HEK293 (cell line): ENCODE data around the gene ZNF365.

ENCODE experiments used
- CTCF ChIA-PET: fragments of 350-600 bp; formaldehyde crosslinking; extraction: SDS; loops from one replicate; lab custom pipeline; 2021; ENCODE audit warnings: antibody characterized with exemption; lab: Yijun Ruan, JAX
- POLR2A ChIA-PET: fragments of 300-600 bp; formaldehyde crosslinking; extraction: SDS; loops from one replicate; lab custom pipeline; 2020; ENCODE audit warnings: antibody characterized with exemption, inconsistent platforms; lab: Yijun Ruan, JAX
- H3K27ac ChIP-seq: fragments of 200-500 bp; sonication (Bioruptor generic); 2 replicates; pipeline ENCODE4 v1.5.1; 2014; ENCODE audit warnings: low read depth, low read length, control low read depth, inconsistent platforms; ENCODE audit errors: extremely low read depth
- H3K36me3 ChIP-seq, 2 experiments: fragments of 200-500 bp in 1 of 2; sonication (Bioruptor generic) in 1 of 2; 1 replicate in 1 of 2; 2 replicates in 1 of 2; pipeline ENCODE4 v1.5.1; 2014 to 2017; ENCODE audit warnings: inconsistent platforms in 2 of 2, low read length in 2 of 2; ENCODE audit not compliant: control insufficient read depth in 2 of 2, insufficient read depth in 1 of 2
- H3K4me1 ChIP-seq: fragments of 200-500 bp; sonication (Bioruptor generic); 2 replicates; pipeline ENCODE4 v1.5.1; 2014; ENCODE audit warnings: mild to moderate bottlenecking, low read length, inconsistent platforms; ENCODE audit not compliant: control insufficient read depth, insufficient read depth
- H3K4me3 ChIP-seq: 2 replicates; pipeline ENCODE4 v1.5.1; 2011; ENCODE audit warnings: low read depth, mild to moderate bottlenecking, control low read depth, low read length, moderate library complexity
- H3K9me3 ChIP-seq: fragments of 200-500 bp; sonication (Bioruptor generic); 2 replicates; pipeline ENCODE4 v1.5.1; 2014; ENCODE audit warnings: low read depth, low read length, inconsistent platforms; ENCODE audit not compliant: control insufficient read depth, insufficient read depth
- KLF1 ChIP-seq: fragments of 450-650 bp; formaldehyde crosslinking; IDR thresholded peaks from 2 replicates; pipeline ENCODE4 v1.5.1; 2016; ENCODE audit warnings: missing biosample characterization, missing genetic modification characterization
- KLF8 ChIP-seq: fragments of 450-650 bp; formaldehyde crosslinking; IDR thresholded peaks from 2 replicates; pipeline ENCODE4 v1.5.1; 2016; ENCODE audit warnings: missing biosample characterization, missing genetic modification characterization
- OVOL3 ChIP-seq: fragments of 450-650 bp; formaldehyde crosslinking; IDR thresholded peaks from 2 replicates; pipeline ENCODE4 v1.5.1; 2016; ENCODE audit warnings: missing biosample characterization, missing genetic modification characterization
- SP7 ChIP-seq: fragments of 450-650 bp; formaldehyde crosslinking; IDR thresholded peaks from 2 replicates; pipeline ENCODE4 v1.5.1; 2016; ENCODE audit warnings: missing biosample characterization, missing genetic modification characterization
- ZNF157 ChIP-seq: fragments of 450-650 bp; formaldehyde crosslinking; IDR thresholded peaks from 2 replicates; pipeline ENCODE4 v1.5.1; 2016; ENCODE audit warnings: missing biosample characterization, missing genetic modification characterization
- ZNF184 ChIP-seq: fragments of 450-650 bp; IDR thresholded peaks from 2 replicates; pipeline ENCODE4 v1.5.1; 2018; ENCODE audit warnings: missing biosample characterization, mild to moderate bottlenecking, missing genetic modification characterization
- ZNF211 ChIP-seq: fragments of 450-650 bp; formaldehyde crosslinking; IDR thresholded peaks from 2 replicates; pipeline ENCODE4 v1.5.1; 2016; ENCODE audit warnings: low read depth, missing biosample characterization, missing genetic modification characterization
- ZNF221 ChIP-seq: fragments of 450-650 bp; formaldehyde crosslinking; IDR thresholded peaks from 2 replicates; pipeline ENCODE4 v1.5.1; 2017; ENCODE audit warnings: missing biosample characterization, missing genetic modification characterization, borderline replicate concordance
- ZNF394 ChIP-seq: fragments of 450-650 bp; formaldehyde crosslinking; IDR thresholded peaks from 2 replicates; pipeline ENCODE4 v1.5.1; 2016; ENCODE audit warnings: missing biosample characterization, missing genetic modification characterization, mild to moderate bottlenecking, moderate library complexity, borderline replicate concordance
- ZNF513 ChIP-seq: fragments of 450-650 bp; IDR thresholded peaks from 2 replicates; pipeline ENCODE4 v1.5.1; 2018; ENCODE audit warnings: missing biosample characterization, missing genetic modification characterization
- ZNF558 ChIP-seq: fragments of 450-650 bp; formaldehyde crosslinking; IDR thresholded peaks from 2 replicates; pipeline ENCODE4 v1.5.1; 2016; ENCODE audit warnings: missing biosample characterization, missing genetic modification characterization
- ZNF843 ChIP-seq: fragments of 450-650 bp; formaldehyde crosslinking; IDR thresholded peaks from 2 replicates; pipeline ENCODE4 v1.5.1; 2016; ENCODE audit warnings: missing biosample characterization, missing genetic modification characterization
- TF ChIP-seq, protein P1 (sequence below): fragments of 450-650 bp; formaldehyde crosslinking; IDR thresholded peaks from 2 replicates; pipeline ENCODE4 v1.5.1; 2016; ENCODE audit warnings: missing biosample characterization, missing genetic modification characterization
- TF ChIP-seq, protein P2 (sequence below): sonication (generic); formaldehyde crosslinking; IDR thresholded peaks from 2 replicates; pipeline ENCODE4 v1.8.1; 2022; ENCODE audit warnings: mild to moderate bottlenecking, moderate library complexity, missing genetic modification reagents
- TF ChIP-seq, protein P3 (sequence below): fragments of 450-650 bp; formaldehyde crosslinking; IDR thresholded peaks from 2 replicates; pipeline ENCODE4 v1.5.1; 2016; ENCODE audit warnings: missing biosample characterization, missing genetic modification characterization

The ZNF365 gene

DNA sequence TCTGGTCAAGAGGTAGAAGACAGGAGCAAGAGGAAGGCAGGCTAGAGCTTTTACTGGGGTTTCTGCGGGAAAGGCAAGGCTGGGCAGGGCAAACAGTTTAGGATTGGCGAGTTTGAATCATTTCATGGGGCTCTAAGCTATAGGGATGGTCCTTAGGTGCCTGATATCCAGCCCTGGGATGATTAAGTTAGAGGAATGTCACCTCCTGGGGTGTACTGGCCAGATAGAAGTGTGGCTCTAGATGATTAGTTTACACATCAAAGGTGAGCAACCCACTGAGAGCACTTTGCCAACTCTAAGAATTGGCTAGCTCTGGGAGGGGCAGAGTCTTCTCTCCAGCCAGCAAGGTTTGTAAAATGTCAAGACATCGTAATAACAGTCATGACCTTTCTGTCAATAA is 52.4 kb downstream of the ZNF365 start:
- Histone ChIP-seq H3K27ac (no peak overlapping the region), H3K4me3 (no peak overlapping the region), H3K4me1 (no peaks in the 10 kb centered on the region), H3K9me3 (no peaks in the 10 kb centered on the region), H3K36me3 (no peaks in the 10 kb centered on the region)
- TF ChIP-seq ZNF211 (tag by site-specific recombination) (no peak), ZNF157 (tag by site-specific recombination) (no peak), ZNF394 (tag by site-specific recombination) (no peak), ZNF221 (tag by site-specific recombination) (no peak), KLF1 (tag by site-specific recombination) (no peak), ZNF513 (tag by site-specific recombination) (no peak), OVOL3 (tag by site-specific recombination) (no peak), ZNF558 (tag by site-specific recombination) (no peak)
- CTCF ChIA-PET: interaction anchor here (1.1 to 1.6 kb wide), 3 partner anchors 11 to 162 kb away, joined by 5 to 10 read pairs (median 6); no protein-coding TSS in a partner anchor
- POLR2A ChIA-PET: no interaction called here

DNA sequence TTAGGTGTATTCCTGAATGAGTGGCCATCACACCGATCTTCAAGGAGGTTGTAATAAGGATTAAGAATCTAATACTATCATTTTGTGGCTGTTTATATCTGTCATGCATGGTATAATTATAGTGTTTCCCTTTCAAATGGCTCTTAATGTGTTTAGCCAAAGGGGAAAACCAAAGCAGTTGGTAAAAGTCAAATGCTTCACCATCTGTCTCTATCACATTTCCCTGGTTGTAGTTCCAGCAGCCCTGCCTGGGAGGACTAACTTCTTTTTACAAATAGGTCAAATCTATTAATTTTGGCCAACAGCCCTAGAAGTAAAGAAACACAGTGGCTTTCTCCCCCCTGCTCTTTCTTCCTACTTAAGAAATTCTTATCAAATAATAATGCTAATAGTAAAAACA is 56.7 kb downstream of the ZNF365 start:
- Histone ChIP-seq H3K36me3 (no peaks in the 10 kb centered on the region), H3K4me1 (no peaks in the 10 kb centered on the region), H3K4me3 (no peak overlapping the region), H3K9me3 (no peaks in the 10 kb centered on the region), H3K27ac (no peak overlapping the region)
- TF ChIP-seq KLF8 (tag by site-specific recombination) (no peak), OVOL3 (tag by site-specific recombination) (no peak), ZNF843 (no peak), SP7 (0 out of 2 replicates have a peak, but pooled peaks have one; percentile 59)
- TF ChIP-seq, protein P1, sequence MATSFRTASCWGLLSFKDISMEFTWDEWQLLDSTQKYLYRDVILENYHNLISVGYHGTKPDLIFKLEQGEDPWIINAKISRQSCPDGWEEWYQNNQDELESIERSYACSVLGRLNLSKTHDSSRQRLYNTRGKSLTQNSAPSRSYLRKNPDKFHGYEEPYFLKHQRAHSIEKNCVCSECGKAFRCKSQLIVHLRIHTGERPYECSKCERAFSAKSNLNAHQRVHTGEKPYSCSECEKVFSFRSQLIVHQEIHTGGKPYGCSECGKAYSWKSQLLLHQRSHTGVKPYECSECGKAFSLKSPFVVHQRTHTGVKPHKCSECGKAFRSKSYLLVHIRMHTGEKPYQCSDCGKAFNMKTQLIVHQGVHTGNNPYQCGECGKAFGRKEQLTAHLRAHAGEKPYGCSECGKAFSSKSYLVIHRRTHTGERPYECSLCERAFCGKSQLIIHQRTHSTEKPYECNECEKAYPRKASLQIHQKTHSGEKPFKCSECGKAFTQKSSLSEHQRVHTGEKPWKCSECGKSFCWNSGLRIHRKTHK (tag by site-specific recombination): no peak
- CTCF ChIA-PET: no interaction called here
- POLR2A ChIA-PET: no interaction called here

DNA sequence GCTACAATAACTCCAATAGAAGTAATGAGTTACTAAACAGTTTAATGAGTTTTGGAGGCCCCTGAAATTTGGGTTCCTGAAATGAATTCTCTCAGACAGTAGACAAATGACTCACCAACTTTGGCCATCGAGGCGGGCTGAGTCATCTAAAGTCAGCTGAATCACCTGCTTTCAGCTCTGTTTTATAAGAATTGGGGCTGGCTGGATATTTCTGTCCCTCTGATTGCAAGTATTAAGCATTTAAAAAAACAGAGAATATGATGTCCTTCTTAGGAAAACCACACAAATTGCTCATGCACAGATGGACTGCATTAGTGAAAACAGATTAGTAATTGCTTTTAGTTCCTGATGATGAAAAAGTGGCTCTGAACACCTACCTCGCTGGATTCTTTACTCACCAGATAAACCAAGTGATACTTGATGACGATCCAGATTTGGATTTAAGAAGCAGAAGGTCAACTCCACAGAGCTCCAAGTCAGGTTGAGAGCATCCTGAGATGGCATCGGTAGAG is 59.1 kb downstream of the ZNF365 start:
- CTCF ChIA-PET: interaction anchor here (1.0 to 1.2 kb wide), 2 partner anchors 18 to 189 kb away, joined by 3 read pairs; no protein-coding TSS in a partner anchor
- Histone ChIP-seq H3K36me3 (no peaks in the 10 kb centered on the region), H3K4me3 (no peak overlapping the region), H3K9me3 (no peaks in the 10 kb centered on the region), H3K27ac (no peak overlapping the region), H3K4me1 (no peaks in the 10 kb centered on the region)
- POLR2A ChIA-PET: no interaction called here
- TF ChIP-seq, protein P2, sequence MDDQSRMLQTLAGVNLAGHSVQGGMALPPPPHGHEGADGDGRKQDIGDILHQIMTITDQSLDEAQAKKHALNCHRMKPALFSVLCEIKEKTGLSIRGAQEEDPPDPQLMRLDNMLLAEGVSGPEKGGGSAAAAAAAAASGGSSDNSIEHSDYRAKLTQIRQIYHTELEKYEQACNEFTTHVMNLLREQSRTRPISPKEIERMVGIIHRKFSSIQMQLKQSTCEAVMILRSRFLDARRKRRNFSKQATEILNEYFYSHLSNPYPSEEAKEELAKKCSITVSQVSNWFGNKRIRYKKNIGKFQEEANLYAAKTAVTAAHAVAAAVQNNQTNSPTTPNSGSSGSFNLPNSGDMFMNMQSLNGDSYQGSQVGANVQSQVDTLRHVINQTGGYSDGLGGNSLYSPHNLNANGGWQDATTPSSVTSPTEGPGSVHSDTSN: no peak
- TF ChIP-seq SP7 (0 out of 2 replicates have a peak, but pooled peaks have one; percentile 30), ZNF184 (peak; percentile 71; the same call in 1 of the 2 replicates)
- TF ChIP-seq, protein P3, sequence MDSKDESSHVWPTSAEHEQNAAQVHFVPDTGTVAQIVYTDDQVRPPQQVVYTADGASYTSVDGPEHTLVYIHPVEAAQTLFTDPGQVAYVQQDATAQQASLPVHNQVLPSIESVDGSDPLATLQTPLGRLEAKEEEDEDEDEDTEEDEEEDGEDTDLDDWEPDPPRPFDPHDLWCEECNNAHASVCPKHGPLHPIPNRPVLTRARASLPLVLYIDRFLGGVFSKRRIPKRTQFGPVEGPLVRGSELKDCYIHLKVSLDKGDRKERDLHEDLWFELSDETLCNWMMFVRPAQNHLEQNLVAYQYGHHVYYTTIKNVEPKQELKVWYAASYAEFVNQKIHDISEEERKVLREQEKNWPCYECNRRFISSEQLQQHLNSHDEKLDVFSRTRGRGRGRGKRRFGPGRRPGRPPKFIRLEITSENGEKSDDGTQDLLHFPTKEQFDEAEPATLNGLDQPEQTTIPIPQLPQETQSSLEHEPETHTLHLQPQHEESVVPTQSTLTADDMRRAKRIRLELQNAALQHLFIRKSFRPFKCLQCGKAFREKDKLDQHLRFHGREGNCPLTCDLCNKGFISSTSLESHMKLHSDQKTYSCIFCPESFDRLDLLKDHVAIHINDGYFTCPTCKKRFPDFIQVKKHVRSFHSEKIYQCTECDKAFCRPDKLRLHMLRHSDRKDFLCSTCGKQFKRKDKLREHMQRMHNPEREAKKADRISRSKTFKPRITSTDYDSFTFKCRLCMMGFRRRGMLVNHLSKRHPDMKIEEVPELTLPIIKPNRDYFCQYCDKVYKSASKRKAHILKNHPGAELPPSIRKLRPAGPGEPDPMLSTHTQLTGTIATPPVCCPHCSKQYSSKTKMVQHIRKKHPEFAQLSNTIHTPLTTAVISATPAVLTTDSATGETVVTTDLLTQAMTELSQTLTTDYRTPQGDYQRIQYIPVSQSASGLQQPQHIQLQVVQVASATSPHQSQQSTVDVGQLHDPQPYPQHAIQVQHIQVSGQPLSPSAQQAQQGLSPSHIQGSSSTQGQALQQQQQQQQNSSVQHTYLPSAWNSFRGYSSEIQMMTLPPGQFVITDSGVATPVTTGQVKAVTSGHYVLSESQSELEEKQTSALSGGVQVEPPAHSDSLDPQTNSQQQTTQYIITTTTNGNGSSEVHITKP (tag by site-specific recombination): no peak
